ENCODE results near the gene CDH4. TPM values are rescaled to one million over a fixed set of nuclear protein-coding genes. Genes with fewer than 3 reads are reported as not detected.
A peak's percentile ranks its signal among the peaks of the same experiment; 100 is the strongest.

Gene CDH4
- total and polyA plus RNA-seq, 4 donors, result 0.06 to 0.10 TPM; not detected in 2

- no peak for ATAC-seq (ENCODE audit: low FRiP score)
Measured at GRCh38 chr20:61538183-61538942, 286.3 kb downstream of the CDH4 start.

GRCh38 chr20:61538943-61539265 lies 286.8 kb downstream of the CDH4 start:
- H3K4me3 ChIP-seq (ENCODE audit: low read length in 2 of 2), result no peak overlapping the region
- peak in 1 of 2 donors; percentile 38 for DNase-seq
- 85 to 91% methylated on average over 7 to 8 of the region's 8 CpGs for WGBS, 2 donors
- no peak for ATAC-seq (ENCODE audit: low FRiP score)
- no peaks in the 10 kb centered on the region for H3K4me1 ChIP-seq (ENCODE audit: control insufficient read depth in 1 of 2, insufficient read depth in 2 of 2, low read length in 2 of 2)
- H3K27ac ChIP-seq (ENCODE audit: low read depth in 1 of 2, low read length in 2 of 2), result no peak overlapping the region
- H3K27me3 ChIP-seq (ENCODE audit: control insufficient read depth in 1 of 2, insufficient read depth in 2 of 2, low read length in 1 of 2), result no peaks in the 10 kb centered on the region
- intact Hi-C loops (cut with DNase I), result loop anchor here in 1 of 2 donors (10.0 kb wide), 1 partner anchor 56 kb away; no protein-coding TSS in a partner anchor
- H3K36me3 ChIP-seq (ENCODE audit: control insufficient read depth in 1 of 2, insufficient read depth in 2 of 2, low read length in 1 of 2), result no peaks in the 10 kb centered on the region
- H3K9me3 ChIP-seq (ENCODE audit: control insufficient read depth, low read length), result no peaks in the 10 kb centered on the region

More at GRCh38 chr20:61538183-61538942, 286.3 kb downstream of the CDH4 start:
- Histone ChIP-seq H3K9me3 (ENCODE audit: control insufficient read depth, low read length) (no peaks in the 10 kb centered on the region), H3K27me3 (ENCODE audit: control insufficient read depth in 1 of 2, insufficient read depth in 2 of 2, low read length in 1 of 2) (no peaks in the 10 kb centered on the region), H3K4me1 (ENCODE audit: control insufficient read depth in 1 of 2, insufficient read depth in 2 of 2, low read length in 2 of 2) (no peaks in the 10 kb centered on the region), H3K27ac (ENCODE audit: low read depth in 1 of 2, low read length in 2 of 2) (no peak overlapping the region), H3K4me3 (ENCODE audit: low read length in 2 of 2) (no peak overlapping the region), H3K36me3 (ENCODE audit: control insufficient read depth in 1 of 2, insufficient read depth in 2 of 2, low read length in 1 of 2) (no peaks in the 10 kb centered on the region)
- DNase-seq, result peak; percentile 27 to 74
- intact Hi-C loops (cut with DNase I), result loop anchor here in 1 of 2 donors (10.0 kb wide), 1 partner anchor 56 kb away; no protein-coding TSS in a partner anchor
- WGBS, 2 donors, result 65 to 71% methylated on average over 14 of the region's 14 CpGs

GRCh38 chr20:61539706-61540360 lies 287.8 kb downstream of the CDH4 start:
- ATAC-seq (ENCODE audit: low FRiP score) (no peak), DNase-seq (peak; percentile 11 to 35)
- WGBS, 2 donors, result 86 to 89% methylated on average over 19 of the region's 19 CpGs
- Histone ChIP-seq H3K4me1 (ENCODE audit: control insufficient read depth in 1 of 2, insufficient read depth in 2 of 2, low read length in 2 of 2) (no peaks in the 10 kb centered on the region), H3K27me3 (ENCODE audit: control insufficient read depth in 1 of 2, insufficient read depth in 2 of 2, low read length in 1 of 2) (no peaks in the 10 kb centered on the region), H3K36me3 (ENCODE audit: control insufficient read depth in 1 of 2, insufficient read depth in 2 of 2, low read length in 1 of 2) (no peaks in the 10 kb centered on the region), H3K4me3 (ENCODE audit: low read length in 2 of 2) (no peak overlapping the region), H3K27ac (ENCODE audit: low read depth in 1 of 2, low read length in 2 of 2) (no peak overlapping the region), H3K9me3 (ENCODE audit: control insufficient read depth, low read length) (no peaks in the 10 kb centered on the region)
- intact Hi-C loops (cut with DNase I), result loop anchor here in 1 of 2 donors (10.0 kb wide), 1 partner anchor 55 kb away; no protein-coding TSS in a partner anchor

- H3K27ac ChIP-seq (ENCODE audit: low read depth in 1 of 2, low read length in 2 of 2), result no peak overlapping the region
- no peaks in the 10 kb centered on the region for H3K9me3 ChIP-seq (ENCODE audit: control insufficient read depth, low read length)
- no peak overlapping the region for H3K4me3 ChIP-seq (ENCODE audit: low read length in 2 of 2)
- H3K4me1 ChIP-seq (ENCODE audit: control insufficient read depth in 1 of 2, insufficient read depth in 2 of 2, low read length in 2 of 2), result no peaks in the 10 kb centered on the region
- WGBS, 2 donors, result 77 to 81% methylated on average over 7 of the region's 7 CpGs
- DNase-seq, result peak in 1 of 2 donors; percentile 2
- ATAC-seq (ENCODE audit: low FRiP score), result no peak
- H3K27me3 ChIP-seq (ENCODE audit: control insufficient read depth in 1 of 2, insufficient read depth in 2 of 2, low read length in 1 of 2), result no peaks in the 10 kb centered on the region
- H3K36me3 ChIP-seq (ENCODE audit: control insufficient read depth in 1 of 2, insufficient read depth in 2 of 2, low read length in 1 of 2), result no peaks in the 10 kb centered on the region
- intact Hi-C loops (cut with DNase I), result no loop called here
Measured at GRCh38 chr20:61541537-61541936, 289.5 kb downstream of the CDH4 start.

- H3K27ac ChIP-seq (ENCODE audit: low read depth in 1 of 2, low read length in 2 of 2), result no peak overlapping the region
- no peaks in the 10 kb centered on the region for H3K4me1 ChIP-seq (ENCODE audit: control insufficient read depth in 1 of 2, insufficient read depth in 2 of 2, low read length in 2 of 2)
- no peaks in the 10 kb centered on the region for H3K9me3 ChIP-seq (ENCODE audit: control insufficient read depth, low read length)
- intact Hi-C loops (cut with DNase I), result no loop called here
- no peak overlapping the region for H3K4me3 ChIP-seq (ENCODE audit: low read length in 2 of 2)
- 46 to 55% methylated on average over 8 of the region's 8 CpGs for WGBS, 2 donors
- H3K27me3 ChIP-seq (ENCODE audit: control insufficient read depth in 1 of 2, insufficient read depth in 2 of 2, low read length in 1 of 2), result no peaks in the 10 kb centered on the region
- ATAC-seq (ENCODE audit: low FRiP score) (no peak), DNase-seq (no peak)
- no peaks in the 10 kb centered on the region for H3K36me3 ChIP-seq (ENCODE audit: control insufficient read depth in 1 of 2, insufficient read depth in 2 of 2, low read length in 1 of 2)
Measured at GRCh38 chr20:61543086-61543485, 291.0 kb downstream of the CDH4 start.

GRCh38 chr20:61543931-61544745 lies 292.1 kb downstream of the CDH4 start:
- Histone ChIP-seq H3K4me1 (ENCODE audit: control insufficient read depth in 1 of 2, insufficient read depth in 2 of 2, low read length in 2 of 2) (no peaks in the 10 kb centered on the region), H3K4me3 (ENCODE audit: low read length in 2 of 2) (no peak overlapping the region), H3K9me3 (ENCODE audit: control insufficient read depth, low read length) (no peaks in the 10 kb centered on the region), H3K27me3 (ENCODE audit: control insufficient read depth in 1 of 2, insufficient read depth in 2 of 2, low read length in 1 of 2) (no peaks in the 10 kb centered on the region), H3K27ac (ENCODE audit: low read depth in 1 of 2, low read length in 2 of 2) (no peak overlapping the region), H3K36me3 (ENCODE audit: control insufficient read depth in 1 of 2, insufficient read depth in 2 of 2, low read length in 1 of 2) (no peaks in the 10 kb centered on the region)
- ATAC-seq (ENCODE audit: low FRiP score) (no peak), DNase-seq (no peak)
- intact Hi-C loops (cut with DNase I), result no loop called here
- 82 to 87% methylated on average over 34 of the region's 34 CpGs for WGBS, 2 donors

GRCh38 chr20:61544910-61545889 lies 293.1 kb downstream of the CDH4 start:
- Histone ChIP-seq H3K36me3 (ENCODE audit: control insufficient read depth in 1 of 2, insufficient read depth in 2 of 2, low read length in 1 of 2) (no peaks in the 10 kb centered on the region), H3K27me3 (ENCODE audit: control insufficient read depth in 1 of 2, insufficient read depth in 2 of 2, low read length in 1 of 2) (no peaks in the 10 kb centered on the region), H3K27ac (ENCODE audit: low read depth in 1 of 2, low read length in 2 of 2) (no peak overlapping the region), H3K4me3 (ENCODE audit: low read length in 2 of 2) (no peak overlapping the region), H3K4me1 (ENCODE audit: control insufficient read depth in 1 of 2, insufficient read depth in 2 of 2, low read length in 2 of 2) (no peaks in the 10 kb centered on the region), H3K9me3 (ENCODE audit: control insufficient read depth, low read length) (no peaks in the 10 kb centered on the region)
- ATAC-seq (ENCODE audit: low FRiP score), result no peak
- WGBS, 2 donors, result 74 to 76% methylated on average over 35 of the region's 35 CpGs
- DNase-seq, result no peak
- intact Hi-C loops (cut with DNase I), result no loop called here

- ATAC-seq (ENCODE audit: low FRiP score) (no peak), DNase-seq (no peak)
- no peaks in the 10 kb centered on the region for H3K4me1 ChIP-seq (ENCODE audit: control insufficient read depth in 1 of 2, insufficient read depth in 2 of 2, low read length in 2 of 2)
- peaks cover 1% of the 10 kb centered on the region for H3K9me3 ChIP-seq (ENCODE audit: control insufficient read depth, low read length)
- no peak overlapping the region for H3K4me3 ChIP-seq (ENCODE audit: low read length in 2 of 2)
- H3K27ac ChIP-seq (ENCODE audit: low read depth in 1 of 2, low read length in 2 of 2), result no peak overlapping the region
- no peaks in the 10 kb centered on the region for H3K36me3 ChIP-seq (ENCODE audit: control insufficient read depth in 1 of 2, insufficient read depth in 2 of 2, low read length in 1 of 2)
- no peaks in the 10 kb centered on the region for H3K27me3 ChIP-seq (ENCODE audit: control insufficient read depth in 1 of 2, insufficient read depth in 2 of 2, low read length in 1 of 2)
- intact Hi-C loops (cut with DNase I), result no loop called here
- 86 to 90% methylated on average over 12 of the region's 12 CpGs for WGBS, 2 donors
Measured at GRCh38 chr20:61546641-61547040, 294.6 kb downstream of the CDH4 start.
